Immature natural killer cell (primary cell): ENCODE measurements around the gene GABRD. TPM values are rescaled to one million over a fixed set of nuclear protein-coding genes. Genes with fewer than 3 reads are reported as not detected.

Experiments
- DNase-seq, 3 donors: peaks; one replicate each; pipeline ENCODE4 v3.0.0; 2022; ENCODE audit warnings: mixed read lengths in 1 of 3
- H3K27ac Mint-ChIP-seq, 6 donors: one replicate each; pipeline ENCODE4 v1.8.0; 2020; ENCODE audit warnings: mixed read lengths in 6 of 6, mild to moderate bottlenecking in 5 of 6, inconsistent platforms in 4 of 6, moderate library complexity in 3 of 6
- H3K27me3 Mint-ChIP-seq, 3 donors: one replicate each; pipeline ENCODE4 v1.8.0; 2020 to 2021; ENCODE audit warnings: low read depth in 3 of 3, mild to moderate bottlenecking in 3 of 3, mixed read lengths in 3 of 3, moderate library complexity in 3 of 3, inconsistent platforms in 1 of 3
- H3K36me3 Mint-ChIP-seq, 3 donors: one replicate each; pipeline ENCODE4 v1.8.0; 2020; ENCODE audit warnings: mixed read lengths in 3 of 3, inconsistent platforms in 2 of 3, mild to moderate bottlenecking in 2 of 3
- H3K4me1 Mint-ChIP-seq, 2 donors: one replicate each; pipeline ENCODE4 v1.8.0; 2020; ENCODE audit warnings: inconsistent platforms in 2 of 2, mild to moderate bottlenecking in 2 of 2, mixed read lengths in 2 of 2, moderate library complexity in 1 of 2
- H3K4me3 Mint-ChIP-seq, 5 donors: one replicate each; pipeline ENCODE4 v1.8.0; 2020; ENCODE audit warnings: mild to moderate bottlenecking in 5 of 5, mixed read lengths in 5 of 5, inconsistent platforms in 3 of 5, moderate library complexity in 3 of 5
- H3K9me3 Mint-ChIP-seq, 6 donors: one replicate each; pipeline ENCODE4 v1.8.0; 2020; ENCODE audit warnings: mild to moderate bottlenecking in 6 of 6, mixed read lengths in 6 of 6, inconsistent platforms in 4 of 6, moderate library complexity in 3 of 6
- polyA plus RNA-seq, 3 donors: library from polyadenylated mRNA; unstranded; fragments of 300-500 nt; fragmentation: Illumina TruSeq; gene quantifications; one replicate each; pipeline ENCODE4 v1.2.3, GENCODE V29; 2021

Gene GABRD
- polyA plus RNA-seq, 3 donors from 2014 or later = not detected

DNA sequence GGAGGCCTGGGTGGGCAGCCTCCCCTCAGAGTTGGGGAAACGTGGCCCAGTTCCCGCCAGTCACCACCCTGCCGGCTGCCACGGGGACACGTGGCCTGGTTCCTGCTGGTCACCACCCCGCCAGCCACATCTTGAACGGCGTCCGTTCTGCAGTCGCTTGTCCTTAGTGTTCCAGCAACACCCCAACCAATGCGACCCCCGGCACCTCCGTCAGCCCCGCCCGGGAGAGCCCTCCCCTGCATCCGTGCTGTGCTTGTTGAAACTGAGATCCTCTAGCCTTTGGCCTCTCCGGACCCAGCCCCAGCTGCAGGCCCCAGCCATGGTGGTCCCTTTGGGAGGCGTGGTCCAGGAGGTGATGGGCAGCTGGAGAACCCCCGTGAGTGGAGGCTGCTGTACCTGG, 49.8 kb downstream of the GABRD start:
- Mint-ChIP-seq H3K4me3 (no peak overlapping the region), H3K9me3 (no peaks in the 10 kb centered on the region), H3K27ac (no peak overlapping the region), H3K36me3 (peaks cover 9 to 23% (median 19%) of the 10 kb centered on the region in 3 donors), H3K27me3 (peaks cover 0 to 2% (median 0%) of the 10 kb centered on the region in 3 donors), H3K4me1 (peaks cover 0 to 10% of the 10 kb centered on the region in 2 donors)
- DNase-seq = no peak

DNA sequence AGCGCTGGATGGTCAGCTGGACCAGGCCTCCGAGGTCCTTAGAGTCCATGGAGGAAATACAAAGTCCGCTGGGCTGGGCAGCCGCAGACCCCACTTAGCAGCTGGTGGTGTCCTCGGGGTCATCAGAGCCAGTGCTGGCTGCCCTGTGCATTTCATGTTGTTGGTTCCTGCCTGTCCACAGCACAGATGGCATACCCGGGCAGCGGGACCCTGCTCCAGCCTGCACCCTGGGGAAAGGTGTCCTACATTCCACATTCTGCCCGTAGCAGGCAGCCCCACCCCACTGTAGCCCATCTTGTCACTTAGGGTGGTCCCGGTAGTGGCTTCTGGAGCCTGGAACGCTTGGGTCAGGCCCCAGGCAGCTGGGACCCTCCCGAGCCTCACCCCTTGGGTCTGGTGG, 50.9 kb downstream of the GABRD start:
- no peaks in the 10 kb centered on the region for H3K9me3 Mint-ChIP-seq
- H3K36me3 Mint-ChIP-seq = peaks cover 9 to 19% (median 15%) of the 10 kb centered on the region in 3 donors
- peaks cover 0 to 2% (median 1%) of the 10 kb centered on the region in 3 donors for H3K27me3 Mint-ChIP-seq
- no peak for DNase-seq
- peaks cover 0 to 8% of the 10 kb centered on the region in 2 donors for H3K4me1 Mint-ChIP-seq
- H3K27ac Mint-ChIP-seq = no peak overlapping the region
- H3K4me3 Mint-ChIP-seq = no peak overlapping the region

- no peak overlapping the region for H3K4me3 Mint-ChIP-seq
- H3K36me3 Mint-ChIP-seq = peaks cover 5 to 14% (median 10%) of the 10 kb centered on the region in 3 donors
- H3K4me1 Mint-ChIP-seq = peaks cover 0 to 8% of the 10 kb centered on the region in 2 donors
- H3K27me3 Mint-ChIP-seq = peaks cover 0 to 2% (median 1%) of the 10 kb centered on the region in 3 donors
- H3K27ac Mint-ChIP-seq = no peak overlapping the region
- H3K9me3 Mint-ChIP-seq = no peaks in the 10 kb centered on the region
- no peak for DNase-seq
These were observed 51.8 kb downstream of the GABRD start for GRCh38 chr1:2070800-2071530.

DNA sequence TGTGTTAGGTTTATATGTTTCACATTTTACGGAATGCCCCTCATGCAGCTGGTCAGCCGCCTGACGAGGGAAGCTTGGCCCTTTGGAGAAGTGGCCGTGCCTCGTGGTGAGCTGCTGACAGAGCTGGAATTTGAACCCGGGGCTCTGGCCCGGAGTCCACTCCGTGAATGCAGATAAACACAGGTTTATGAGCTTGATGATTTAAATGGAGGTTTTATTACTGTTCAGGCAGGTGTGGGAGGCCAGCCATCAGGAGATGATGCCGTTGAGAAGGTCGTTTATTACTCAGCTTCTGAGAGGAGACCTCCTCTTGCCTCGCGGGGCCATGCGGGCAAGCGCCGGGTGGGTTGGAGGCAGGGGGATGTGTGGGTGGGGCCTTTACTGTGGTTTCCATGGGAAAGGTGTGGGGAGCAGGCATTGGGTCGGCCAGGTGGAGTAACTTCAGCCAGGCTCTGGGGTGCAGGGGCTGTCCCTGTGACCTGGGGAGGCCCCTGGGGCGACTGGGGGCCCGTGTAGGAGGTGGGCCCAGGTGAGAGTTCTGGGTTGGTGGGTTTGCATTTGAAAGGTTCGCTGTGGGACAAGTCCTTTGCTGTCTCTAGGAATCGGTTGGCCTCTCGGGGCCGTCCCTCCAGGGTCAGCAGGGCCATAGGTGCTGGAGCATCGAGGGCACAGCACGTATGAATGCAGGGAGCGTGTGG, 53.1 kb downstream of the GABRD start:
- no peak for DNase-seq
- Mint-ChIP-seq H3K27me3 (peaks cover 0 to 2% (median 1%) of the 10 kb centered on the region in 3 donors), H3K9me3 (peaks cover 0 to 5% (median 2%) of the 10 kb centered on the region in 6 donors)

GRCh38 chr1:2072891-2073290, 53.7 kb downstream of the GABRD start:
- DNase-seq = no peak
- H3K4me1 Mint-ChIP-seq = peaks cover 0 to 7% of the 10 kb centered on the region in 2 donors
- peaks cover 0 to 12% (median 5%) of the 10 kb centered on the region in 6 donors for H3K9me3 Mint-ChIP-seq
- no peak overlapping the region for H3K27ac Mint-ChIP-seq
- peaks cover 0 to 1% (median 0%) of the 10 kb centered on the region in 3 donors for H3K27me3 Mint-ChIP-seq
- H3K4me3 Mint-ChIP-seq = no peak overlapping the region
- H3K36me3 Mint-ChIP-seq = peaks cover 12 to 14% (median 12%) of the 10 kb centered on the region in 3 donors

More for the DNA sequence above, 53.1 kb downstream of the GABRD start:
- no peak overlapping the region for H3K4me3 Mint-ChIP-seq
- no peak overlapping the region for H3K27ac Mint-ChIP-seq
- peaks cover 5 to 10% (median 6%) of the 10 kb centered on the region in 3 donors for H3K36me3 Mint-ChIP-seq
- H3K4me1 Mint-ChIP-seq = peaks cover 0 to 7% of the 10 kb centered on the region in 2 donors

GRCh38 chr1:2073382-2074230, 54.5 kb downstream of the GABRD start:
- H3K9me3 Mint-ChIP-seq = peaks cover 4 to 19% (median 13%) of the 10 kb centered on the region in 6 donors
- peaks cover 0 to 7% of the 10 kb centered on the region in 2 donors for H3K4me1 Mint-ChIP-seq
- DNase-seq = no peak
- H3K36me3 Mint-ChIP-seq = peaks cover 19 to 21% (median 19%) of the 10 kb centered on the region in 3 donors
- H3K4me3 Mint-ChIP-seq = no peak overlapping the region
- peaks cover 0 to 1% (median 0%) of the 10 kb centered on the region in 3 donors for H3K27me3 Mint-ChIP-seq
- no peak overlapping the region for H3K27ac Mint-ChIP-seq

GRCh38 chr1:2074396-2074795, 55.3 kb downstream of the GABRD start:
- Mint-ChIP-seq H3K27ac (no peak overlapping the region), H3K4me3 (no peak overlapping the region), H3K27me3 (peaks cover 0 to 1% (median 0%) of the 10 kb centered on the region in 3 donors), H3K4me1 (peaks cover 0 to 7% of the 10 kb centered on the region in 2 donors), H3K9me3 (peaks cover 5 to 27% (median 16%) of the 10 kb centered on the region in 6 donors), H3K36me3 (peaks cover 20 to 22% (median 21%) of the 10 kb centered on the region in 3 donors)
- no peak for DNase-seq

GRCh38 chr1:2074944-2075740, 56.0 kb downstream of the GABRD start:
- peaks cover 0 to 8% of the 10 kb centered on the region in 2 donors for H3K4me1 Mint-ChIP-seq
- DNase-seq = no peak
- no peak overlapping the region for H3K4me3 Mint-ChIP-seq
- peaks cover 0 to 1% (median 0%) of the 10 kb centered on the region in 3 donors for H3K27me3 Mint-ChIP-seq
- no peak overlapping the region for H3K27ac Mint-ChIP-seq
- peaks cover 20 to 25% (median 21%) of the 10 kb centered on the region in 3 donors for H3K36me3 Mint-ChIP-seq
- H3K9me3 Mint-ChIP-seq = peaks cover 5 to 27% (median 18%) of the 10 kb centered on the region in 6 donors

GRCh38 chr1:2076826-2077225, 57.7 kb downstream of the GABRD start:
- no peak overlapping the region for H3K4me3 Mint-ChIP-seq
- peaks cover 5 to 27% (median 18%) of the 10 kb centered on the region in 6 donors for H3K9me3 Mint-ChIP-seq
- H3K36me3 Mint-ChIP-seq = peaks cover 20 to 25% (median 21%) of the 10 kb centered on the region in 3 donors
- H3K27me3 Mint-ChIP-seq = peaks cover 0 to 1% (median 0%) of the 10 kb centered on the region in 3 donors
- DNase-seq = no peak
- peaks cover 0 to 8% of the 10 kb centered on the region in 2 donors for H3K4me1 Mint-ChIP-seq
- no peak overlapping the region for H3K27ac Mint-ChIP-seq

GRCh38 chr1:2078170-2078569, 59.0 kb downstream of the GABRD start:
- no peak overlapping the region for H3K27ac Mint-ChIP-seq

GRCh38 chr1:2079396-2080085, 60.4 kb downstream of the GABRD start:
- Mint-ChIP-seq H3K4me1 (peaks cover 0 to 10% of the 10 kb centered on the region in 2 donors), H3K9me3 (peaks cover 5 to 27% (median 18%) of the 10 kb centered on the region in 6 donors), H3K27ac (no peak overlapping the region), H3K27me3 (no peaks in the 10 kb centered on the region), H3K4me3 (no peak overlapping the region), H3K36me3 (peaks cover 20 to 25% (median 21%) of the 10 kb centered on the region in 3 donors)
- DNase-seq = no peak

More at GRCh38 chr1:2078170-2078569, 59.0 kb downstream of the GABRD start:
- peaks cover 5 to 27% (median 18%) of the 10 kb centered on the region in 6 donors for H3K9me3 Mint-ChIP-seq
- H3K4me3 Mint-ChIP-seq = no peak overlapping the region
- DNase-seq = no peak
- H3K27me3 Mint-ChIP-seq = peaks cover 0 to 1% (median 0%) of the 10 kb centered on the region in 3 donors
- peaks cover 0 to 11% of the 10 kb centered on the region in 2 donors for H3K4me1 Mint-ChIP-seq
- peaks cover 20 to 25% (median 21%) of the 10 kb centered on the region in 3 donors for H3K36me3 Mint-ChIP-seq

GRCh38 chr1:2080140-2080539, 61.0 kb downstream of the GABRD start:
- Mint-ChIP-seq H3K27ac (peak overlapping the region in 1 of 6 donors; percentile 64), H3K9me3 (peaks cover 5 to 27% (median 18%) of the 10 kb centered on the region in 6 donors), H3K36me3 (peaks cover 20 to 25% (median 21%) of the 10 kb centered on the region in 3 donors)

More at GRCh38 chr1:2080140-2080539, 61.0 kb downstream of the GABRD start:
- peaks cover 0 to 9% of the 10 kb centered on the region in 2 donors for H3K4me1 Mint-ChIP-seq
- no peak overlapping the region for H3K4me3 Mint-ChIP-seq
- no peaks in the 10 kb centered on the region for H3K27me3 Mint-ChIP-seq
- DNase-seq = no peak
